GM18951 (cell line): ENCODE measurements around the gene ZNF717.

Source experiments
- POLR2A ChIP-seq: IDR thresholded peaks from 4 replicates; pipeline ENCODE4 v1.6.1; 2011; ENCODE audit warnings: mild to moderate bottlenecking; ENCODE audit not compliant: insufficient read length, insufficient read depth; ENCODE audit errors: extremely low read depth
- in situ Hi-C: fragments of 300-500 bp; cut with MboI; formaldehyde crosslinking; loops from one replicate; pipeline ENCODE4 v1.12.0; 2022; ENCODE audit warnings: low sequenced_read_pairs, mixed read lengths, inconsistent platforms; ENCODE audit not compliant: unreplicated experiment

Gene ZNF717

DNA sequence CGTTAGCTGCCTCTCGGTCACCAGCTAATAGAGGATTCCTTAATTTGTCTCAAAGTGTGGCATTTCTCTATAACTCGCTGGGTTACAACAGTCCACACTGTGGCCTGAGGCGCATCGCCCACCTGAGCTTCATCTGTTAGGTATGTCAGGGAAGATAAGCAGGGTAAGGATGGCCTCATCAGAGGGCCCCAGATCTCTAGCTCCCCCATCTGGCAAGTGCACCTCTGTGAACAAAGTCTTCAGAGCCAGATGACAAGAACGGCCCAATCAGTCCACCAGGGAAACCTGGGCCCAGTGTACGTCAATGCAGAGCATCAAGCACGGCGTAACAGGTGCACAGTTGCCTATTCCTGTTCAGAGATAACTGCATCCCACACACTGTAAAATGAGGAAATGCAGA lies 98.0 kb downstream of the ZNF717 start:
- TF ChIP-seq POLR2A: no peak
- in situ Hi-C loops: no loop called here
